MCF 10A (cell line): ENCODE results near the gene SH3TC1. TPM values are rescaled to one million over a fixed set of nuclear protein-coding genes. Genes with fewer than 3 reads are reported as not detected.

Experiments
- BruUV-seq: library from RNA; stranded (reverse); fragments of 400-500 nt; replicated peaks from 2 replicates; lab custom pipeline; 2021; lab: Mats Ljungman, UMichigan
- CTCF ChIA-PET: fragments of 300-600 bp; sonication (Branson Sonifier 250); formaldehyde crosslinking; extraction: SDS; loops from one replicate; lab custom pipeline; 2021; ENCODE audit warnings: antibody characterized with exemption, inconsistent platforms; lab: Yijun Ruan, JAX
- POLR2A ChIA-PET: fragments of 300-600, 350-650 bp; sonication (Branson Sonifier 250); formaldehyde crosslinking; extraction: SDS; loops from one replicate; lab custom pipeline; 2020; ENCODE audit warnings: antibody characterized with exemption, inconsistent platforms; lab: Yijun Ruan, JAX
- DNase-seq: peaks from one replicate; pipeline ENCODE4 v3.0.0-alpha.2; 2018; ENCODE audit not compliant: unreplicated experiment
- H3K27ac Mint-ChIP-seq: one replicate; pipeline ENCODE4 v1.8.0; 2022; ENCODE audit warnings: mild to moderate bottlenecking, low read depth, mixed read lengths; ENCODE audit not compliant: unreplicated experiment
- H3K27me3 Mint-ChIP-seq: one replicate; pipeline ENCODE4 v1.8.0; 2022; ENCODE audit warnings: mixed read lengths; ENCODE audit not compliant: insufficient read depth, unreplicated experiment
- H3K36me3 Mint-ChIP-seq: one replicate; pipeline ENCODE4 v1.8.0; 2022; ENCODE audit warnings: mild to moderate bottlenecking, moderate library complexity, mixed read lengths; ENCODE audit not compliant: insufficient read depth, unreplicated experiment
- H3K4me1 Mint-ChIP-seq: one replicate; pipeline ENCODE4 v1.8.0; 2022; ENCODE audit warnings: mixed read lengths; ENCODE audit not compliant: insufficient read depth, unreplicated experiment
- H3K4me3 Mint-ChIP-seq: one replicate; pipeline ENCODE4 v1.8.0; 2022; ENCODE audit warnings: mild to moderate bottlenecking, moderate library complexity, mixed read lengths; ENCODE audit not compliant: unreplicated experiment
- H3K9me3 Mint-ChIP-seq: one replicate; pipeline ENCODE4 v1.8.0; 2022; ENCODE audit warnings: mixed read lengths; ENCODE audit not compliant: unreplicated experiment
- CTCF ChIP-seq: fragments of 200-600 bp; IDR thresholded peaks from one replicate; pipeline ENCODE4 v1.8.0; 2022; ENCODE audit warnings: antibody characterized with exemption, mild to moderate bottlenecking; ENCODE audit not compliant: unreplicated experiment
- intact Hi-C: fragments of 100-400 bp; cut with micrococcal nuclease; formaldehyde crosslinking; loops from 2 replicates; pipeline ENCODE4 v1.14.1; 2022
- total RNA-seq: library from RNA; stranded (reverse); gene quantifications from 2 replicates; pipeline ENCODE4 v1.2.3, GENCODE V29; 2022

Gene SH3TC1
- total RNA-seq, 1 experiment from 2014 or later = 28.8 TPM

DNA sequence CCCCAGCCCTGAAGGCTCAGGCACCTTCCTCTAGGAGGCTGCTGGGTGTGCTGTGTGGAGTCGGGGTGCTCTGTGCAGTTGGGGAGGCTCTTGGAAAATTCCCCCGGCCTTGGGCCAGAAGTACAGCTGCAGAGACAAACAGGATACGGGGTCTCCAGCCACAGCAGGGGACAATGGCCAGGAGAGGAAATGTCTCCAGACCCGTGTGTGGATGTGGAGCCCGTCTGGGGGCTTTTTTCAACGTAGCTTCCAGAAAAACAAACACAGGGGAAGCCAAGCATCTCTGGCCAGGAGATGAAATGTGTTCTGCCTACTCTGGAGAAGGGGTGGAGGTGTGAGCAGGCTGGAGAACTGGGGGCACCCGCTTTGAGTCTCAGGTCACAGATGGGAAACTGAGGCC lies 3.7 kb upstream of the SH3TC1 start:
- CTCF ChIA-PET = interaction anchor here (1.1 to 8.9 kb wide), 3 partner anchors 14 to 40 kb away, joined by 3 to 185 read pairs (median 4); no protein-coding TSS in a partner anchor
- BruUV-seq = no TSS peak
- Mint-ChIP-seq H3K4me3 (no peak overlapping the region), H3K27ac (no peak overlapping the region), H3K4me1 (peaks cover 20% of the 10 kb centered on the region), H3K36me3 (peaks cover 6% of the 10 kb centered on the region), H3K9me3 (no peaks in the 10 kb centered on the region), H3K27me3 (no peaks in the 10 kb centered on the region)
- no peak for DNase-seq
- POLR2A ChIA-PET = no interaction called here
- TF ChIP-seq CTCF = no peak
- intact Hi-C loops = no loop called here

GRCh38 chr4:8195841-8196458 lies 3.1 kb upstream of the SH3TC1 start:
- Mint-ChIP-seq H3K27me3 (no peaks in the 10 kb centered on the region), H3K27ac (no peak overlapping the region), H3K4me3 (no peak overlapping the region), H3K4me1 (peaks cover 24% of the 10 kb centered on the region), H3K36me3 (peaks cover 6% of the 10 kb centered on the region), H3K9me3 (no peaks in the 10 kb centered on the region)
- POLR2A ChIA-PET = no interaction called here
- no TSS peak for BruUV-seq
- CTCF ChIA-PET = interaction anchor here (1.1 to 8.9 kb wide), 2 partner anchors 19 to 40 kb away, joined by 3 to 185 read pairs; no protein-coding TSS in a partner anchor
- DNase-seq = no peak
- no peak for TF ChIP-seq CTCF
- intact Hi-C loops = no loop called here

DNA sequence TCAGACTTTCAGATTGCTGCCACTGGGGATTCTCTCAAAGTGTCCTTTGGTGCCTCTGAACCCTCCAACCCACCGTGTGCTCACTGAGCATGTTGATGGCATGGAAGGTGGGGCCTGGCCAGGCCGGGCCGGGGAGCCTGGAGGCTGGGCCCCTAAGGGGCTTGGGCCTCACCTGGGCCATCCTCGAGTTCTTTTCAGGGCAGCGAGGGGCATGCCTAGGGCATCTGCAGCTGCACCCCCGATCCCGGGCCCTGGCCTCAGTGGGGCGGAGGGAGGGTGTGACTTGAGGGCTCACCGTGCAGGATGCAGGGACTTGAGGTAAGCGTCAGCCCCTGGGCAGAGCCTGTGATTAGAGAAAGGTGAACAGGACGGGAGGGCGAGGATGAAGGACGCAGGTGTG lies 1.6 kb upstream of the SH3TC1 start:
- Mint-ChIP-seq H3K36me3 (peaks cover 6% of the 10 kb centered on the region), H3K27ac (no peak overlapping the region), H3K4me3 (no peak overlapping the region), H3K9me3 (no peaks in the 10 kb centered on the region), H3K4me1 (peaks cover 19% of the 10 kb centered on the region), H3K27me3 (no peaks in the 10 kb centered on the region)
- TF ChIP-seq CTCF = no peak
- ChIA-PET CTCF (interaction anchor here (0.6 to 3.6 kb wide), 3 partner anchors 10 to 205 kb away, joined by 4 to 19 read pairs (median 5); no protein-coding TSS in a partner anchor), POLR2A (interaction anchor here (1.2 to 2.7 kb wide), 2 partner anchors 9 to 17 kb away, joined by 3 to 13 read pairs; no protein-coding TSS in a partner anchor)
- intact Hi-C loops = no loop called here
- DNase-seq = no peak
- BruUV-seq = no TSS peak

DNA sequence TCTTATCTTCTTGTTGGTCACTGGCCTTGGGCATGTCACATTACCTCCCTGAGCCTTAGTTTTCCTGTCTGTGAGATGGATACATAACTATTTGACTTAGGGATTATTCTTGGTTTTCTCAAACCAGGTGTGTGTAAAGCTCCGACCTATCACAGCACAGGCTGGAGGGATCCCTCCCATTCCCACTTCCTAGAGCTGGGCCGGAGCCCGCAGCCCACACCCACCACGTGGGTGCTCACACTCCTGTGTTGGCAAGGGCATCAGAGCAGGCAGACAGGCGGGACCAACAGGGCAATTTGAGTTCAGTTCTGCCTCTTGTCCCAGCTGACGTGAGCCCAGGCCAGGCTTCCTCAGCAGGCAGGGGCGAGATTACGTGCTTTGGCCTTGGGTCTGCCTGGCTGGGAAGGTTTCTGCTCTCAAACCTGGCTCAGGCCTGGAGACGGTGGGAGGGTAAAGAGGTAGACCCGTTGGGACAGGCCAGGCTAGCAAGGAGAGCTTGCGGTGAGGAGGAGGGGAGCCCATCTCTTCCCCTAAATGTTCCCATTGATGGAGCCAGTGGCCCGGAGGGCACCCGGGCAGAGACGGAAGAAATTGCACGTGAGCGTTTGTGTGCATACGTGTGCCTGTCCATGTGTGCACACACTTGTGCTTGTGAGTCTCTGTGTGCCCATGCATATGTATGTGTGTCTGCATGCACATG lies 734 bp upstream of the SH3TC1 start:
- DNase-seq = peak; percentile 65
- peak overlapping the region; percentile 82 for H3K27ac Mint-ChIP-seq
- ChIA-PET CTCF (interaction anchor here (1.0 to 3.6 kb wide), 6 partner anchors 14 to 70 kb away, joined by 4 to 19 read pairs (median 6); no protein-coding TSS in a partner anchor), POLR2A (interaction anchor here (1.3 to 2.7 kb wide), 6 partner anchors 8 to 21 kb away, joined by 3 to 13 read pairs (median 4); no protein-coding TSS in a partner anchor)
- BruUV-seq = no TSS peak
- H3K4me3 Mint-ChIP-seq = peak overlapping the region; percentile 78
- intact Hi-C loops = no loop called here
- peaks cover 19% of the 10 kb centered on the region for H3K4me1 Mint-ChIP-seq
- peaks cover 6% of the 10 kb centered on the region for H3K36me3 Mint-ChIP-seq
- H3K9me3 Mint-ChIP-seq = no peaks in the 10 kb centered on the region
- TF ChIP-seq CTCF = no peak
- no peaks in the 10 kb centered on the region for H3K27me3 Mint-ChIP-seq
